ENCODE data around the gene SESN1. TPM values are rescaled to one million over a fixed set of nuclear protein-coding genes. Genes with fewer than 3 reads are reported as not detected.

Gene SESN1
- total RNA-seq, 1 donor from 2014 or later, result 58.9 TPM

GRCh38 chr6:108969776-108970175 is 124.9 kb downstream of the SESN1 start:
- H3K4me3 ChIP-seq, result no peak overlapping the region
- TF ChIP-seq POLR2AphosphoS5 (IDR thresholded peaks at IDR 0.05; ENCODE audit: insufficient read depth in 1 of 2, low read depth in 1 of 2) (no peak), POLR2A (IDR thresholded peaks at IDR 0.05) (no peak), CTCF (IDR thresholded peaks at IDR 0.05) (no peak)
- DNase-seq (ENCODE audit: extremely low spot score in 2 of 2), result no peak
- H3K36me3 ChIP-seq, result no peaks in the 10 kb centered on the region
- no peaks in the 10 kb centered on the region for H3K9me3 ChIP-seq
- no peaks in the 10 kb centered on the region for H3K27me3 ChIP-seq
- H3K4me1 ChIP-seq, result no peaks in the 10 kb centered on the region
- intact Hi-C loops (cut with DNase I), result loop anchor here (5.0 kb wide), 1 partner anchor 1773 kb away; no protein-coding TSS in a partner anchor
- no peak overlapping the region for H3K27ac ChIP-seq

GRCh38 chr6:108968325-108969316 is 126.0 kb downstream of the SESN1 start:
- H3K4me1 ChIP-seq, result no peaks in the 10 kb centered on the region
- intact Hi-C loops (cut with DNase I), result loop anchor here (5.0 kb wide), 1 partner anchor 1774 kb away; no protein-coding TSS in a partner anchor
- DNase-seq (ENCODE audit: extremely low spot score in 2 of 2), result no peak
- H3K4me3 ChIP-seq, result no peak overlapping the region
- H3K27me3 ChIP-seq, result no peaks in the 10 kb centered on the region
- H3K27ac ChIP-seq, result no peak overlapping the region
- TF ChIP-seq POLR2AphosphoS5 (IDR thresholded peaks at IDR 0.05; ENCODE audit: insufficient read depth in 1 of 2, low read depth in 1 of 2) (no peak), POLR2A (IDR thresholded peaks at IDR 0.05) (no peak), CTCF (IDR thresholded peaks at IDR 0.05) (no peak)
- no peaks in the 10 kb centered on the region for H3K36me3 ChIP-seq
- H3K9me3 ChIP-seq, result no peaks in the 10 kb centered on the region

- DNase-seq (ENCODE audit: extremely low spot score in 2 of 2), result no peak
- no peaks in the 10 kb centered on the region for H3K36me3 ChIP-seq
- intact Hi-C loops (cut with DNase I), result loop anchor here (5.0 kb wide), 1 partner anchor 1775 kb away; no protein-coding TSS in a partner anchor
- no peaks in the 10 kb centered on the region for H3K4me1 ChIP-seq
- no peak overlapping the region for H3K27ac ChIP-seq
- H3K9me3 ChIP-seq, result no peaks in the 10 kb centered on the region
- H3K27me3 ChIP-seq, result no peaks in the 10 kb centered on the region
- TF ChIP-seq POLR2A (IDR thresholded peaks at IDR 0.05) (no peak), CTCF (IDR thresholded peaks at IDR 0.05) (no peak), POLR2AphosphoS5 (IDR thresholded peaks at IDR 0.05; ENCODE audit: insufficient read depth in 1 of 2, low read depth in 1 of 2) (no peak)
- H3K4me3 ChIP-seq, result no peak overlapping the region
Observed at GRCh38 chr6:108966855-108967755, 127.5 kb downstream of the SESN1 start.

- H3K27ac ChIP-seq, result no peak overlapping the region
- intact Hi-C loops (cut with DNase I), result loop anchor here (5.0 kb wide), 1 partner anchor 1776 kb away; no protein-coding TSS in a partner anchor
- H3K4me3 ChIP-seq, result no peak overlapping the region
- TF ChIP-seq POLR2AphosphoS5 (IDR thresholded peaks at IDR 0.05; ENCODE audit: insufficient read depth in 1 of 2, low read depth in 1 of 2), result no peak
- no peak for TF ChIP-seq POLR2A (IDR thresholded peaks at IDR 0.05)
- TF ChIP-seq CTCF (IDR thresholded peaks at IDR 0.05), result no peak
- H3K27me3 ChIP-seq, result no peaks in the 10 kb centered on the region
- no peaks in the 10 kb centered on the region for H3K36me3 ChIP-seq
- H3K9me3 ChIP-seq, result no peaks in the 10 kb centered on the region
- H3K4me1 ChIP-seq, result no peaks in the 10 kb centered on the region
- no peak for DNase-seq (ENCODE audit: extremely low spot score in 2 of 2)
Observed at GRCh38 chr6:108966251-108966650, 128.4 kb downstream of the SESN1 start.

Measured in vagina (tissue), 2 donors.